Measurements from ENCODE around the gene CNBP. TPM values are rescaled to one million over a fixed set of nuclear protein-coding genes. Genes with fewer than 3 reads are reported as not detected.

CNBP gene
- total and polyA plus RNA-seq, 2 of the 13 experiments (the other 11 are each of a cell fraction or from before 2014, with no cell fraction given), result 282 to 354 TPM

GRCh38 chr3:129122412-129123011 lies 61.2 kb downstream of the CNBP start (continued):
- TF ChIP-seq ZNF703 (CRISPR knock-in tag; IDR thresholded peaks at IDR 0.05; ENCODE audit: borderline replicate concordance) (no peak), DZIP1 (CRISPR knock-in tag; IDR thresholded peaks at IDR 0.05) (0 out of 2 replicates have a peak, but pooled peaks have one; percentile 33), ZBTB49 (CRISPR knock-in tag; IDR thresholded peaks at IDR 0.05; ENCODE audit: borderline replicate concordance) (no peak), ZNF644 (CRISPR knock-in tag; IDR thresholded peaks at IDR 0.05; ENCODE audit: low read depth) (no peak), ZNF350 (CRISPR knock-in tag; IDR thresholded peaks at IDR 0.05; ENCODE audit: borderline replicate concordance, low read depth) (peak; percentile 42; the same call in 1 of the 2 replicates), RBAK (CRISPR knock-in tag; IDR thresholded peaks at IDR 0.05) (no peak), ZFP36L1 (CRISPR knock-in tag; IDR thresholded peaks at IDR 0.05) (0 out of 2 replicates have a peak, but pooled peaks have one; percentile 52), DMTF1 (CRISPR knock-in tag; IDR thresholded peaks at IDR 0.05) (no peak), ZXDC (CRISPR knock-in tag; IDR thresholded peaks at IDR 0.05) (0 out of 2 replicates have a peak, but pooled peaks have one; percentile 45), ZNF598 (CRISPR knock-in tag; IDR thresholded peaks at IDR 0.05; ENCODE audit: borderline replicate concordance) (no peak), NR2F6 (IDR thresholded peaks at IDR 0.05) (no peak), NR2F6 (CRISPR knock-in tag; IDR thresholded peaks at IDR 0.05) (no peak), ZNF768 (CRISPR knock-in tag; IDR thresholded peaks at IDR 0.05) (0 out of 2 replicates have a peak, but pooled peaks have one; percentile 10), SATB2 (CRISPR knock-in tag; IDR thresholded peaks at IDR 0.05) (no peak), ZNF503 (CRISPR knock-in tag; IDR thresholded peaks at IDR 0.05) (no peak), SCMH1 (CRISPR knock-in tag; IDR thresholded peaks at IDR 0.05; ENCODE audit: borderline replicate concordance) (no peak)
- TF ChIP-seq, protein P1, sequence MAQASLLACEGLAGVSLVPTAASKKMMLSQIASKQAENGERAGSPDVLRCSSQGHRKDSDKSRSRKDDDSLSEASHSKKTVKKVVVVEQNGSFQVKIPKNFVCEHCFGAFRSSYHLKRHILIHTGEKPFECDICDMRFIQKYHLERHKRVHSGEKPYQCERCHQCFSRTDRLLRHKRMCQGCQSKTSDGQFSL (CRISPR knock-in tag; IDR thresholded peaks at IDR 0.05), result no peak

Measured in HepG2 (cell line).